H9 (cell line): Measurements from ENCODE around the gene SEC62. TPM values are rescaled to one million over a fixed set of nuclear protein-coding genes. Genes with fewer than 3 reads are reported as not detected.
A peak's percentile ranks its signal among the peaks of the same experiment; 100 is the strongest.

Experiments used
- DNase-seq: peaks from one replicate; pipeline ENCODE4 v3.0.0-alpha.2; 2017
- H2AFZ ChIP-seq: one replicate; pipeline ENCODE4 v1.6.1; 2013; ENCODE audit warnings: mild to moderate bottlenecking, low read length, control low read depth, moderate library complexity
- H2AK5ac ChIP-seq: 2 replicates; pipeline ENCODE4 v1.6.1; 2013; ENCODE audit warnings: low read length, control low read depth, mixed read lengths; ENCODE audit not compliant: insufficient read length
- H2BK120ac ChIP-seq: one replicate; pipeline ENCODE4 v1.6.1; 2013; ENCODE audit warnings: low read depth, mild to moderate bottlenecking, low read length, control low read depth, inconsistent platforms; ENCODE audit not compliant: poor library complexity, severe bottlenecking
- H2BK12ac ChIP-seq: 2 replicates; pipeline ENCODE4 v1.6.1; 2013; ENCODE audit warnings: low read length, control low read depth, mixed read lengths, low read depth; ENCODE audit not compliant: insufficient read length
- H2BK15ac ChIP-seq: 2 replicates; pipeline ENCODE4 v1.6.1; 2013; ENCODE audit warnings: low read depth, low read length, control low read depth
- H2BK20ac ChIP-seq: one replicate; pipeline ENCODE4 v1.6.1; 2013; ENCODE audit warnings: low read depth, mild to moderate bottlenecking, low read length, control low read depth, inconsistent platforms; ENCODE audit not compliant: poor library complexity, severe bottlenecking
- H2BK5ac ChIP-seq: 2 replicates; pipeline ENCODE4 v1.6.1; 2013; ENCODE audit warnings: low read length, control low read depth, mixed read lengths; ENCODE audit not compliant: insufficient read length
- H3K14ac ChIP-seq: 2 replicates; pipeline ENCODE4 v1.6.1; 2013; ENCODE audit warnings: low read length, control low read depth; ENCODE audit not compliant: insufficient read depth
- H3K18ac ChIP-seq: 2 replicates; pipeline ENCODE4 v1.6.1; 2013; ENCODE audit warnings: low read depth, mild to moderate bottlenecking, mixed read lengths, low read length, control low read depth; ENCODE audit not compliant: insufficient read length
- H3K23ac ChIP-seq: 2 replicates; pipeline ENCODE4 v1.6.1; 2013; ENCODE audit warnings: low read length, control low read depth, mixed read lengths, low read depth; ENCODE audit not compliant: insufficient read length
- H3K23me2 ChIP-seq: 2 replicates; pipeline ENCODE4 v1.6.1; 2013; ENCODE audit warnings: low read depth, mild to moderate bottlenecking, mixed read lengths, low read length, control low read depth; ENCODE audit not compliant: insufficient read length, poor library complexity, severe bottlenecking
- H3K27ac ChIP-seq: 2 replicates; pipeline ENCODE4 v1.5.1; 2013; ENCODE audit warnings: low read length, control low read depth, mixed read lengths, low read depth; ENCODE audit not compliant: insufficient read length
- H3K27me3 ChIP-seq: 2 replicates; pipeline ENCODE4 v1.6.1; 2013; ENCODE audit warnings: low read length, control low read depth, inconsistent platforms; ENCODE audit not compliant: insufficient read depth
- H3K4ac ChIP-seq: 2 replicates; pipeline ENCODE4 v1.6.1; 2013; ENCODE audit warnings: low read depth, mild to moderate bottlenecking, control low read depth, inconsistent platforms, low read length, moderate library complexity
- H3K4me1 ChIP-seq: 2 replicates; pipeline ENCODE4 v1.6.1; 2013; ENCODE audit warnings: low read length, control low read depth, inconsistent platforms; ENCODE audit not compliant: insufficient read depth
- H3K4me2 ChIP-seq: 2 replicates; pipeline ENCODE4 v1.6.1; 2013; ENCODE audit warnings: low read length, control low read depth, mixed read lengths; ENCODE audit not compliant: insufficient read length, insufficient read depth
- H3K56ac ChIP-seq: 2 replicates; pipeline ENCODE4 v1.6.1; 2013; ENCODE audit warnings: low read depth, mild to moderate bottlenecking, mixed read lengths, low read length, control low read depth; ENCODE audit not compliant: insufficient read length
- H3K79me1 ChIP-seq: 2 replicates; pipeline ENCODE4 v1.6.1; 2013; ENCODE audit warnings: low read depth, mild to moderate bottlenecking, moderate library complexity, low read length, control low read depth, inconsistent platforms; ENCODE audit not compliant: insufficient read depth, poor library complexity, severe bottlenecking
- H3K79me2 ChIP-seq: 2 replicates; pipeline ENCODE4 v1.6.1; 2013; ENCODE audit warnings: low read length, control low read depth, inconsistent platforms; ENCODE audit not compliant: insufficient read depth
- H3K9ac ChIP-seq: 2 replicates; pipeline ENCODE4 v1.6.1; 2013; ENCODE audit warnings: low read length, control low read depth, mixed read lengths; ENCODE audit not compliant: insufficient read length; ENCODE audit errors: extremely low read depth
- H3K9me3 ChIP-seq: one replicate; pipeline ENCODE4 v1.6.1; 2013; ENCODE audit warnings: low read depth, low read length, inconsistent platforms; ENCODE audit not compliant: control insufficient read depth
- H3T11ph ChIP-seq: one replicate; pipeline ENCODE4 v1.6.1; 2013; ENCODE audit warnings: mild to moderate bottlenecking, low read length, control low read depth, inconsistent platforms
- H4K20me1 ChIP-seq: one replicate; pipeline ENCODE4 v1.6.1; 2013; ENCODE audit not compliant: control insufficient read depth, insufficient read length, insufficient read depth
- H4K5ac ChIP-seq: 2 replicates; pipeline ENCODE4 v1.6.1; 2013; ENCODE audit warnings: low read depth, mild to moderate bottlenecking, mixed read lengths, low read length, control low read depth; ENCODE audit not compliant: insufficient read length
- H4K8ac ChIP-seq: replicated peaks from 2 replicates; pipeline ENCODE4 v1.6.1; 2013; ENCODE audit warnings: low read length, control low read depth, mixed read lengths, low read depth; ENCODE audit not compliant: insufficient read length
- H4K91ac ChIP-seq: 2 replicates; pipeline ENCODE4 v1.6.1; 2013; ENCODE audit warnings: low read depth, mild to moderate bottlenecking, moderate library complexity, mixed read lengths, low read length, control low read depth; ENCODE audit not compliant: insufficient read length
- H3K27ac Mint-ChIP-seq, 3 experiments: 2 replicates in 2 of 3; 3 replicates in 1 of 3; pipeline ENCODE4 v1.8.0; 2020 to 2021; ENCODE audit warnings: mixed read lengths in 3 of 3, mild to moderate bottlenecking in 1 of 3, moderate library complexity in 1 of 3
- H3K27me3 Mint-ChIP-seq: 2 replicates; pipeline ENCODE4 v1.8.0; 2021; ENCODE audit warnings: low read depth, mild to moderate bottlenecking, moderate library complexity, mixed read lengths
- H3K36me3 Mint-ChIP-seq, 3 experiments: 2 replicates in 2 of 3; 3 replicates in 1 of 3; pipeline ENCODE4 v1.8.0; 2020 to 2021; ENCODE audit warnings: low read depth in 3 of 3, mixed read lengths in 3 of 3; ENCODE audit not compliant: insufficient read depth in 1 of 3
- H3K4me1 Mint-ChIP-seq, 2 experiments: 2 replicates each; pipeline ENCODE4 v1.8.0; 2020; ENCODE audit warnings: mixed read lengths in 2 of 2
- H3K4me3 Mint-ChIP-seq, 2 experiments: 2 replicates in 1 of 2; 3 replicates in 1 of 2; pipeline ENCODE4 v1.8.0; 2020 to 2021; ENCODE audit warnings: mild to moderate bottlenecking in 2 of 2, mixed read lengths in 2 of 2, moderate library complexity in 1 of 2
- H3K9me3 Mint-ChIP-seq, 2 experiments: 2 replicates in 1 of 2; 3 replicates in 1 of 2; pipeline ENCODE4 v1.8.0; 2020; ENCODE audit warnings: mild to moderate bottlenecking in 2 of 2, mixed read lengths in 2 of 2, moderate library complexity in 1 of 2
- CTCF ChIP-seq: fragments of 200-600 bp; sonication (generic); conservative IDR thresholded peaks from 3 replicates; pipeline ENCODE4 v1.8.0; 2021; ENCODE audit warnings: antibody characterized with exemption, mild to moderate bottlenecking
- WGBS: extraction: QIAGEN DNeasy Blood & Tissue Kit; methylation state at CpG from one replicate; pipeline ENCODE4 v1.1.7; 2013; ENCODE audit warnings: missing lambda C conversion rate, low lambda C conversion rate, mixed read lengths; ENCODE audit not compliant: insufficient read length; ENCODE audit errors: extremely low coverage; 5-methylcytosine and 5-hydroxymethylcytosine counted together
- total RNA-seq: library from RNA; stranded (reverse); gene quantifications from 2 replicates; pipeline ENCODE4 v1.2.1, GENCODE V29; 2021

The SEC62 gene
- total RNA-seq, 1 experiment from 2014 or later = 98.7 TPM

DNA sequence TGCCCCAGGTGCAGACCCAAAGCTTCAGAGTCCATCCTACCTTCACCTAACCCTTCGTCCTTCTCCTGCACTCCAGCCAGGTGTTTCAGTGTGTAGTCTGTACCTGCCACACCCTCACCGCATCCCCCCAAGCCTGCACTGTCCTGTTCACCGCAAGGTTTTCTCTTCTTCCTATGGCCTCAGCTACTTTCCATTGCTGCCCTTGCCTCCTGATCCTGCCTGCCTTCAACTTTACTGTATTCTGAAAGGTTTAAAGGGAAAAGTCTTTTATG lies 80.5 kb downstream of the SEC62 start:
- no peak for TF ChIP-seq CTCF
- DNase-seq = no peak
- Histone ChIP-seq H3K27me3 (no peaks in the 10 kb centered on the region), H3K9ac (peak overlapping the region; percentile 13), H3K79me2 (no peaks in the 10 kb centered on the region; the same call in 1 of the 2 replicates), H3K18ac (no peak overlapping the region), H4K8ac (no peak overlapping the region), H2AK5ac (no peak overlapping the region), H2BK12ac (no peak overlapping the region), H3K23me2 (no peaks in the 10 kb centered on the region), H3K23ac (no peak overlapping the region), H3K4ac (no peak overlapping the region), H3K14ac (peak overlapping the region; percentile 73), H4K91ac (no peak overlapping the region), H3K56ac (no peak overlapping the region), H2BK20ac (no peak overlapping the region), H3K27ac (no peak overlapping the region), H3K4me1 (0 out of 2 replicates have a peak, but pooled peaks cover 3% of the 10 kb centered on the region), H4K5ac (no peak overlapping the region), H2AFZ (no peak overlapping the region), H2BK15ac (no peak overlapping the region), H3K9me3 (no peaks in the 10 kb centered on the region), H3T11ph (no peak overlapping the region), H2BK120ac (no peak overlapping the region), H2BK5ac (no peak overlapping the region), H4K20me1 (no peaks in the 10 kb centered on the region), H3K4me2 (no peak overlapping the region), H3K79me1 (no peaks in the 10 kb centered on the region)
- Mint-ChIP-seq H3K4me1 (peaks cover 13 to 17% of the 10 kb centered on the region in 2 experiments), H3K9me3 (no peaks in the 10 kb centered on the region; a peak in 1 of 5 replicates), H3K4me3 (no peak overlapping the region; a peak in 1 of 5 replicates), H3K36me3 (peaks cover 2 to 3% (median 2%) of the 10 kb centered on the region in 3 experiments; a peak in 4 of 7 replicates), H3K27me3 (no peaks in the 10 kb centered on the region; the same call in 1 of the 2 replicates), H3K27ac (peak overlapping the region in 1 of 3 experiments; percentile 93; a peak in 2 of 7 replicates)
- WGBS = no CpG with 5 or more reads among the region's 3 CpGs

Other genes starting within 250 kb of the SEC62 start
- 12.9 and 14.1 TPM in 2 replicates for gene TERC, start 201.7 kb upstream of the SEC62 start, total RNA-seq
- gene ACTRT3, start 197.2 kb upstream of the SEC62 start, total RNA-seq = 5.9 and 6.1 TPM in 2 replicates
- gene MYNN, start 193.4 kb upstream of the SEC62 start, total RNA-seq = 15.9 and 16.3 TPM in 2 replicates
- gene LRRIQ4, start 153.9 kb upstream of the SEC62 start, total RNA-seq = 0.26 TPM in 1 of 2 replicates, not detected in the other
- gene LRRC34, start 153.9 kb upstream of the SEC62 start, total RNA-seq = 4.6 and 5.1 TPM in 2 replicates
- not detected in 2 replicates for gene LRRC31, start 96.9 kb upstream of the SEC62 start, total RNA-seq
- gene SAMD7, start 55.2 kb upstream of the SEC62 start, total RNA-seq = not detected in 2 replicates
- 14.1 and 15.4 TPM in 2 replicates for gene GPR160, start 71.2 kb downstream of the SEC62 start, total RNA-seq
- 26.4 and 27.2 TPM in 2 replicates for gene PHC3, start 214.9 kb downstream of the SEC62 start, total RNA-seq